HG02970 (cell line): ENCODE results near the gene IKZF1.

ENCODE experiments used
- ATAC-seq: cut with Tn5 transposase; IDR thresholded peaks from one replicate; pipeline ENCODE4 v1.9.1; 2021; ENCODE audit warnings: mild to moderate bottlenecking, moderate library complexity, moderate number of reproducible peaks; ENCODE audit not compliant: unreplicated experiment, low FRiP score

Gene IKZF1

GRCh38 chr7:50399635-50400034 lies 95.1 kb downstream of the IKZF1 start:
- no peak for ATAC-seq

GRCh38 chr7:50400114-50400513 lies 95.6 kb downstream of the IKZF1 start:
- ATAC-seq, result no peak

- no peak for ATAC-seq
Measured at GRCh38 chr7:50404392-50404791, 99.9 kb downstream of the IKZF1 start.

GRCh38 chr7:50405221-50405620 lies 100.7 kb downstream of the IKZF1 start:
- ATAC-seq, result no peak

- no peak for ATAC-seq
Measured at GRCh38 chr7:50406935-50407334, 102.4 kb downstream of the IKZF1 start.

- no peak for ATAC-seq
Measured at GRCh38 chr7:50409856-50410745, 105.6 kb downstream of the IKZF1 start.

- ATAC-seq, result no peak
Measured at GRCh38 chr7:50411332-50411731, 106.8 kb downstream of the IKZF1 start.

- no peak for ATAC-seq
Measured at GRCh38 chr7:50412973-50413372, 108.5 kb downstream of the IKZF1 start.

- ATAC-seq, result no peak
Measured at GRCh38 chr7:50413561-50413960, 109.0 kb downstream of the IKZF1 start.

- no peak for ATAC-seq
Measured at GRCh38 chr7:50415844-50416364, 111.4 kb downstream of the IKZF1 start.

- peak; percentile 49 for ATAC-seq
Measured at GRCh38 chr7:50416527-50417182, 112.1 kb downstream of the IKZF1 start.

GRCh38 chr7:50418086-50418515 lies 113.6 kb downstream of the IKZF1 start:
- ATAC-seq, result peak; percentile 60

GRCh38 chr7:50418526-50419290 lies 114.2 kb downstream of the IKZF1 start:
- ATAC-seq, result no peak

GRCh38 chr7:50421043-50421442 lies 116.5 kb downstream of the IKZF1 start:
- ATAC-seq, result no peak

GRCh38 chr7:50422858-50423257 lies 118.3 kb downstream of the IKZF1 start:
- no peak for ATAC-seq

GRCh38 chr7:50423860-50424259 lies 119.3 kb downstream of the IKZF1 start:
- no peak for ATAC-seq

- ATAC-seq, result no peak
Measured at GRCh38 chr7:50425318-50425717, 120.8 kb downstream of the IKZF1 start.

GRCh38 chr7:50426280-50427045 lies 121.9 kb downstream of the IKZF1 start:
- no peak for ATAC-seq

- no peak for ATAC-seq
Measured at GRCh38 chr7:50427518-50427917, 123.0 kb downstream of the IKZF1 start.

- no peak for ATAC-seq
Measured at GRCh38 chr7:50428911-50429310, 124.4 kb downstream of the IKZF1 start.
